GM18861 (cell line): Measurements from ENCODE around the gene GATA2.

ENCODE experiments used
- ATAC-seq: cut with Tn5 transposase; IDR thresholded peaks from one replicate; pipeline ENCODE4 v1.9.1; 2021; ENCODE audit not compliant: unreplicated experiment

The GATA2 gene

GRCh38 chr3:128475355-128475754 lies 17.6 kb downstream of the GATA2 start:
- no peak for ATAC-seq

DNA sequence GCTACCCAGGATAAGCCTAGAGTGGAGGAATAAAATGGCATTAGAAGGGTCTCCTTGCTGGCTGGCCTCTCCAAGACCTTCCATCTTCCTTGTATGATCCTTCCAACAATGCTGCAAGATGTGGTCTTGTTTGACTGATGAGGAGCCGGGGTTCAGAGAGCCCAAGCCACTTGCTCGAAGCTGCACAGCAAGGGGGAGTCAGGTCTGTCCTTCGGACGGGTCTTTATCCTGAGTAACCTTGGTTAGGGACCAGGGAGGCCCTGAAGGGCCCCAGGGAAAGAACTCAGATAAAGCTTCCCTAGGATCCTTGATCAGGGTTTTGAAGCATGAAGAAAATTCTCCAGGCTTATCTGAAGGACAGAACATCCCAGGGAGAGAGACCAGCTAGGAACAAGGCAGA lies 19.3 kb downstream of the GATA2 start:
- no peak for ATAC-seq

GRCh38 chr3:128473180-128473519 lies 19.9 kb downstream of the GATA2 start:
- no peak for ATAC-seq

DNA sequence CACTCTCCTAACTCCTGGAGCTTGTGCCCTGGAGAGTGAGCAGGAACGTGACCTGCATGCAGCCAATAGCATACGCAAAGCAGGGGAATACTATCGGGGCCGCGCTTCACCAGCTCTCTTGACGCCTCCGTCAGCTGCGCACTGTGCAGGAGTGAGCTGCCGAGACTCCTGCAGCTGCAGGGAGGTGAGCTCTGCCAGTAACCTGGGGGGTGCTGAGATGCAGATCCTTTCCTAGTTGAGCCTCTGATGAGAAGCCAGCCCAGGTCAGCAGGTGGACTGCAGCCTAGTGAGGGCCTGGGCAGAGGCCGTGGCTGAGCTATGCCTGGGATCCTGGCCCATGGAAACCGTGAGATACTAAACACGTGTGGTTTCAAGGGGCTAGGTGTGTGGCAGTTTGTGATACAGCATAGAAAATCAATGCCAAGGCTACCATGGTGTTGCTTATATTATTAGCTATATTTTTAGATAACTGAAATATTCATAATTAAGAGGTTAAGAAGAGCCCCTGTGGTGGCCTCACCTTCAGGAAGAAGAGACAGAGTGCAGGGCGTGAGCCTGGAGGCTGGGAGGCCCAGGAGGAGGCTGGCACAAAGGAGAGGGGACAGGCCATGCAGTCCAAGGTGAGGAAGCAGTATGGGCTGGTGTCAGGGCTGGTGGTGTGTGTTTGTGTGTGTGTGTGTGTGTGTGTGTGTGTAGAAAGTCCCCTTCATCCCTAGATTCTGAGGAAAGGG lies 20.4 kb downstream of the GATA2 start:
- no peak for ATAC-seq

GRCh38 chr3:128471720-128472119 lies 21.3 kb downstream of the GATA2 start:
- no peak for ATAC-seq

DNA sequence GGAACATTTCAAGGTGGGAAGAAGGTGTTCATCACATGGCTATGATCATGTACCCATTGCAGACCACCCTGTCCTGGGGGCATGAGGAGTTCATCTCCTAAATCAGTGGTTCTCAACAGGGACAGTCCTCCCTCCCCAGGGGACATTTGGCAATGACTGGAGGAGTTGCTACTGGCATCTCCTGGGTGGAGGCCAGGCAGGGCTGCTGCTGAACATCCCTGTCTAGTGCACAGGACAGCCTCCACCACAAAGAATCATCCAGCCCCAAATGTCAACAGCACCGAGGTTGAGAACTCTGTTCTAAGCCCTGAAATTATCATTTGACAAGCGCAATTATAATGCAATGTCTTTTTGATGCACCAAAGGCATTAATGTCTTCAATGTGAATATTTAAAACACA lies 21.9 kb downstream of the GATA2 start:
- no peak for ATAC-seq

DNA sequence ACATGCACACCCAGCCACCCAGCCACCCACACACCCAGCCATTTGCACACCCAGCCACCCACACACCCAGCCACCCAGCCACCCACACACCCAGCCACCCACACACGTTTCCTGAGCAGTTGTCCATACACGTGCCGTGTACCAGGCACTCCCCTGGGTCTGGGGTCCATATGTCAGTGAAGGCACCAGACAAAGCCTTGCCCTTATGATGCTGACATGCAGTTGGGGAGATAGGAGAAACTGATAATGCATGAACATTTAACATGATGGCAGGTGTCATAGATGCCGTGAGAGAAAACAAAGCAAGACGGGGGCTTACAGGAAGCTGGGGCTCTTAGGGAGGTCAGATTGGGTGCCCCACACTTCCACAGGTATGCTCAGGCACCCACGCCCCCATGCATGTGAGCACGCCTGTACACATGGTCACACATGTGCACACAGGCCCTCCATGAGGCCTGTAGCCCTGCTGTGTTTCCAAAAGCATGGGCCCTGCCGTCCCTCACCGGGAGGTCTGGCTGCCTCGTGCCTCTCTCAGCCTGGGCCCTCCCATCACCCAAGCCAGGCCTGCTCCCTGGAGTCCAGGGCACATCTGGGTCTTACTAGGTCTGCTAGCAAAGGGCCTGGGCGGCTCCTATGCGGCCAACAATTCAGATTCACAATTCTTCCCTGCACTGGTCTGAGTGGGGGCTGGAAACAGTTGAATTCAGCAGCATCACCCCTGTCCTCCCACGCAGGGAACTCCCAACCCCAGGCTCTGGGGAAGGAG lies 22.7 kb downstream of the GATA2 start:
- no peak for ATAC-seq

GRCh38 chr3:128469556-128469955 lies 23.4 kb downstream of the GATA2 start:
- no peak for ATAC-seq

DNA sequence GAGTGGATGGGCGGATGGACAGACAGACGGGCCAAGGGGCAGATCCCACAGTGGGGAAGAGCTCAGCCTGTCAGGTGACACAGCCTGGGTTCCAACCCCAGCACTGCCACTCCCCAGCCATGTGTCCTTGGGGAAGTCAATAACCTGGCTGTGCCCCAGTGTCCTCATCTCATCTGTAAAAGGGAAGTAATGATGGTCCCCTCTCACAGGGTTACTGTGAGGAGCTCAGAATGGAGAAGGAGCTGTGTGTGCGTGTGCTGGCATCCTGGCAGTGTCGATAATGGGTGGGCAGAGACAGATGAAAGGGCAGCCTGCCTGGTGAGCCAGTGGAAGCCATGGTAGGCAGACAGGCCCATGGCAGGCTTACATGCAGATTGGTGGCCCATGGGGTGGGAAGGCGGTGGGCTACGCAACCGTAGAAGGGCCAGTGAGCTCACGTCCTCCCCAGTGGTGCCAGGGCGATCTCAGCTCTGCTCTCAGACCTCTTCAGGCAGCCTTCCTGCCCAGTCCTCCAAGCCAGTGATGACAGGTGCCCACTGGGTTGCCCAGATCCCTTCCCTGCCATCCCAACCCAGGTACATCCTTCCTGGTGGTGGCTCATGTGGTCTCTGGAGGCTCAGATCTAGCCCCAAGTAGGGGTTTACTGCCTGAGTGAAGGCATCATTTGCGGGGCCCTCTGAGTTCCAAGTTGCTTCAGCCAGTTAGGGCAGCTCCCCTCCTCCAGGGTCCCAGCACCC lies 24.0 kb downstream of the GATA2 start:
- ATAC-seq, result no peak

- ATAC-seq, result no peak
Measured at GRCh38 chr3:128468285-128468790, 24.7 kb downstream of the GATA2 start.

DNA sequence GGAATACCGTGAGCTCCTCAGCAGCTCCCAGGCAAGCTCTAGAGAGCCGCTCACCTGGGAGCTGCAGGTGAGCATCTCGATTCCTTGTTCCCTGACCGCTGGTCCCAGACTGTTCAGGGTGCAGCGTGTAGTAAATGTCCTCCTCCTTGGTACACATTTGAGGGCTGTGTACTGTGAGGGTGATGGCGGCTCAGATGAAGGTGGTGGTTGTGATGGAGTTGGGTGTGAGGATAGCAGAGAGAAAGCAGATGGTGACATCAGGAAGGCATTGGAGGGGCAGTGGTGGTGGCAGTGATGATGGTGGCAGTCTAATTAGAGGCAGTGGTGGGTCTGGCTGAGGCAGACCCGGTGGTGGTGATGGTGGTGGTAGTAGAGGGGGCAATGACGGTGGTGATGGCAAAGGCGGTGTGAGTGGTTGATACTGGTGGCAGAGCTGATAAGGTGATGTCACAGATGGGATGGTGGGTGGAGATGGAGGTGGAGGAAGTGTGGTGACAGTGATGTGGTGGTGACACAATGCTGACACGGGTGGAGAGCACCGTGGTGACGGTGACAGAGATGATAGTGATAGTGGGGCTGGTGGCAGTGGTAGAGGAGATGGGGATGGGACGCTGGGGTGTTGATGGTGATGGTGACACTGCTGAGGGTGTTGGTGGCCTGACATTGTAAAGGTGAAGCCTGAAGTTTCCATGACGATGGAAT lies 26.0 kb downstream of the GATA2 start, which contains the start of gene DNAJB8:
Gene DNAJB8, minus strand, starts transcription at position 51 of the 702 bp plus-strand sequence. CDS start 3,645 bp downstream, outside the sequence.
- ATAC-seq, result no peak

GRCh38 chr3:128464702-128465101 lies 28.3 kb downstream of the GATA2 start:
- no peak for ATAC-seq

- ATAC-seq, result no peak
Measured at GRCh38 chr3:128464188-128464587, 28.8 kb downstream of the GATA2 start.

- ATAC-seq, result no peak
Measured at GRCh38 chr3:128463771-128464170, 29.2 kb downstream of the GATA2 start.

GRCh38 chr3:128463354-128463753 lies 29.6 kb downstream of the GATA2 start:
- ATAC-seq, result no peak

- no peak for ATAC-seq
Measured at GRCh38 chr3:128462931-128463330, 30.1 kb downstream of the GATA2 start.

DNA sequence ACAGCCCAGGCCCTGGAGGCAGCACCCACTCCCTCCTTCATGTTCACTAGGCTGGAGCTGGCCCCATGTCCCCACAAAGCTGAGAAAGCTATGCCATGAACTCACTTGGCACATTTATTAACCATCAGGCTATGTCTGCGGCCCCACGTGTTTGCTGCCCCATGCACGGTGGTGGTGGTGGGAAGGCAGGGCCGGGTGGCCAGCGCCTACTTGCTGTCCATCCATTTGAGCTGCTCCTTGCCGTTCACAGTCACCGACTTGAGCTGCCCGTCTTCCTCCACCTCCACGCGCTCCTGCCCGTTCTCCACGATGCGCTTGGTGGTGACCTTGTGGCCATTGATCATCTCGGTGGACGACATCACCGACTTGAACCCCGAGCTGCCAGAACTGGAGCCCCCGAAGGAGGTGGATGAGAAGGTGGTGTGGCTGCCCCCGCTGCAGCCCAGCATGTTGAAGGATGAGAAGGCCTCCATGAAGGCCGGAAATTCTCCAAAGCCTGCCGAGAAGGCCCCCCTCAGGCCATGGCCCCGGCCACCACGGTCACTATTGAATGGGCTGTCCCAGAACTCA lies 30.6 kb downstream of the GATA2 start:
- ATAC-seq, result no peak

- no peak for ATAC-seq
Measured at GRCh38 chr3:128461731-128462130, 31.3 kb downstream of the GATA2 start.

DNA sequence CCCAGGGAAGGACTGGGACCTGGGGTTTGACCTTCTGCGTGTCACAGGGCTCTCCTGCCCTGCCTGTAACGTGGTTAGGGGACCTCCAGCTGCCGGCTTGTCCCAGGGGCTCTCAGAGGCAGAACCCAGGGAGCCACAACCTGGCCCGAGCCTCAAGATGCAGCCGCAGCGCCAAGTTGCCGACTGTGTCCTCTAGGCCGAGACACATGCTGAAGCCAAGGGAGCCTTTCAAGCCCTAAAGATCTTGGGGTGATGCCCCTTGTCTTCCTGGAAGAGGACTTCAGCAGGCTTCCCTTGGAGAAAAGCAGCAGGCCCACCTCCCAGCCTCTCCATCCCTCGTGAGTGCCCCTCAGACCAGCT lies 33.6 kb downstream of the GATA2 start:
- no peak for ATAC-seq

- ATAC-seq, result no peak
Measured at GRCh38 chr3:128458746-128459460, 34.1 kb downstream of the GATA2 start.
